Fibroblast of lung (primary cell): Measurements from ENCODE around the gene GGCT. TPM values are rescaled to one million over a fixed set of nuclear protein-coding genes. Genes with fewer than 3 reads are reported as not detected.

Experiments used
- DNase-seq, 2 donors: peaks; one replicate each; pipeline versions ENCODE4 v3.0.0 to v3.0.0-alpha.2; 2010; ENCODE audit warnings: low read depth in 2 of 2
- H2AFZ ChIP-seq: 2 replicates; pipeline ENCODE4 v1.5.1; 2012; ENCODE audit warnings: low read length, control low read depth, inconsistent platforms
- H3K27ac ChIP-seq: 2 replicates; pipeline ENCODE4 v1.5.1; 2011; ENCODE audit warnings: low read length, control low read depth; ENCODE audit not compliant: insufficient read depth
- H3K27me3 ChIP-seq: 2 replicates; pipeline ENCODE4 v1.5.1; 2011; ENCODE audit warnings: mild to moderate bottlenecking, low read length; ENCODE audit not compliant: control insufficient read depth, insufficient read depth
- H3K36me3 ChIP-seq: 2 replicates; pipeline ENCODE4 v1.5.1; 2011; ENCODE audit warnings: low read length; ENCODE audit not compliant: control insufficient read depth, insufficient read depth
- H3K4me1 ChIP-seq: 2 replicates; pipeline ENCODE4 v1.5.1; 2011; ENCODE audit warnings: low read length; ENCODE audit not compliant: control insufficient read depth, insufficient read depth; ENCODE audit errors: extremely low read depth
- H3K4me2 ChIP-seq: 2 replicates; pipeline ENCODE4 v1.5.1; 2011; ENCODE audit warnings: low read length, control low read depth; ENCODE audit not compliant: insufficient read depth; ENCODE audit errors: extremely low read depth
- H3K4me3 ChIP-seq, 4 experiments: fragments of 200-600 bp in 1 of 4; sonication (generic) in 1 of 4; replicated peaks in 1 of 4; 2 replicates each; pipeline ENCODE4 v1.5.1; 2011 to 2016; ENCODE audit warnings: low read length in 4 of 4, low read depth in 3 of 4, mild to moderate bottlenecking in 3 of 4, control low read depth in 2 of 4, inconsistent platforms in 1 of 4, mixed read lengths in 1 of 4; ENCODE audit not compliant: insufficient read depth in 1 of 4; ENCODE audit errors: control extremely low read depth in 1 of 4
- H3K79me2 ChIP-seq: 2 replicates; pipeline ENCODE4 v1.5.1; 2012; ENCODE audit warnings: mild to moderate bottlenecking, low read length, inconsistent platforms; ENCODE audit not compliant: control insufficient read depth, insufficient read depth
- H3K9ac ChIP-seq: 2 replicates; pipeline ENCODE4 v1.5.1; 2011; ENCODE audit warnings: mild to moderate bottlenecking, low read length, control low read depth; ENCODE audit not compliant: insufficient read depth
- H3K9me3 ChIP-seq: 2 replicates; pipeline ENCODE4 v1.5.1; 2012; ENCODE audit warnings: low read depth, low read length; ENCODE audit not compliant: control insufficient read depth, insufficient read depth
- H4K20me1 ChIP-seq: 2 replicates; pipeline ENCODE4 v1.5.1; 2011; ENCODE audit warnings: low read length; ENCODE audit not compliant: control insufficient read depth, insufficient read depth; ENCODE audit errors: extremely low read depth
- CTCF ChIP-seq, 2 donors: IDR thresholded peaks in 1 of 2; conservative IDR thresholded peaks in 1 of 2; 1 replicate in 1 of 2; 2 replicates in 1 of 2; pipeline ENCODE4 v1.5.1; 2011 to 2012; ENCODE audit warnings: low read length in 2 of 2, control low read depth in 1 of 2, inconsistent platforms in 1 of 2, low read depth in 1 of 2, mild to moderate bottlenecking in 1 of 2
- EZH2 ChIP-seq: IDR thresholded peaks from 2 replicates; pipeline ENCODE4 v1.5.1; 2012; ENCODE audit warnings: low read length, control low read depth, mild to moderate bottlenecking; ENCODE audit errors: missing control alignments
- polyA plus RNA-seq, 2 donors: library from polyadenylated mRNA; depleted of rRNA in 1 of 2; stranded (reverse) in 1 of 2; unstranded in 1 of 2; fragments of >200 nt; gene quantifications; 2 replicates each; pipeline ENCODE4 v1.2.1, GENCODE V29; 2011 to 2012; ENCODE audit warnings: missing spikeins in 1 of 2
- total RNA-seq: library from RNA; depleted of rRNA; stranded (reverse); fragments of >200 nt; gene quantifications from 2 replicates; pipeline ENCODE4 v1.2.1, GENCODE V29; 2014

The GGCT gene
- total and polyA plus RNA-seq, 2 donors (not counting 1 experiment from before 2014, with no cell fraction given): 21.6 to 24.6 TPM

- no peaks in the 10 kb centered on the region for H3K9me3 ChIP-seq
- H3K36me3 ChIP-seq: no peaks in the 10 kb centered on the region
- H3K79me2 ChIP-seq: no peaks in the 10 kb centered on the region
- no peaks in the 10 kb centered on the region for H4K20me1 ChIP-seq
- no peak overlapping the region for H3K4me2 ChIP-seq
- no peaks in the 10 kb centered on the region for H3K27me3 ChIP-seq
- H2AFZ ChIP-seq: no peak overlapping the region
- H3K9ac ChIP-seq: no peak overlapping the region
- TF ChIP-seq CTCF (conservative IDR thresholded peaks at IDR 0.05 in 1 of 2, IDR thresholded peaks at IDR 0.05 in 1 of 2; ENCODE audit: low read depth in 1 of 2, low read length in 2 of 2) (no peak), EZH2 (no peak)
- H3K4me3 ChIP-seq: no peak overlapping the region
- no peak overlapping the region for H3K27ac ChIP-seq
- peaks cover 1% of the 10 kb centered on the region for H3K4me1 ChIP-seq
- DNase-seq: no peak
Observed at GRCh38 chr7:30525429-30525828, 20.8 kb upstream of the GGCT start.

GRCh38 chr7:30524545-30524944 is 19.9 kb upstream of the GGCT start:
- H3K36me3 ChIP-seq: no peaks in the 10 kb centered on the region
- H3K4me2 ChIP-seq: no peak overlapping the region
- H2AFZ ChIP-seq: no peak overlapping the region
- H3K9me3 ChIP-seq: no peaks in the 10 kb centered on the region
- no peak overlapping the region for H3K4me3 ChIP-seq
- H3K79me2 ChIP-seq: no peaks in the 10 kb centered on the region
- peaks cover 3% of the 10 kb centered on the region for H3K4me1 ChIP-seq
- TF ChIP-seq CTCF (conservative IDR thresholded peaks at IDR 0.05 in 1 of 2, IDR thresholded peaks at IDR 0.05 in 1 of 2; ENCODE audit: low read depth in 1 of 2, low read length in 2 of 2) (no peak), EZH2 (no peak)
- H3K9ac ChIP-seq: no peak overlapping the region
- no peaks in the 10 kb centered on the region for H3K27me3 ChIP-seq
- H4K20me1 ChIP-seq: no peaks in the 10 kb centered on the region
- no peak overlapping the region for H3K27ac ChIP-seq
- no peak for DNase-seq

GRCh38 chr7:30523466-30523865 is 18.8 kb upstream of the GGCT start:
- Histone ChIP-seq H4K20me1 (no peaks in the 10 kb centered on the region), H3K27me3 (no peaks in the 10 kb centered on the region), H3K9ac (no peak overlapping the region), H3K4me1 (peaks cover 3% of the 10 kb centered on the region), H2AFZ (no peak overlapping the region), H3K36me3 (no peaks in the 10 kb centered on the region), H3K79me2 (no peaks in the 10 kb centered on the region), H3K4me2 (no peak overlapping the region), H3K9me3 (no peaks in the 10 kb centered on the region), H3K4me3 (no peak overlapping the region), H3K27ac (no peak overlapping the region)
- no peak for TF ChIP-seq CTCF (conservative IDR thresholded peaks at IDR 0.05 in 1 of 2, IDR thresholded peaks at IDR 0.05 in 1 of 2; ENCODE audit: low read depth in 1 of 2, low read length in 2 of 2)
- no peak for TF ChIP-seq EZH2
- DNase-seq: no peak
